Neural cell (in vitro differentiated cells): ENCODE results near the gene GPR173. TPM values are rescaled to one million over a fixed set of nuclear protein-coding genes. Genes with fewer than 3 reads are reported as not detected.

Experiments
- H2AFZ ChIP-seq: fragments of 200-600, 300-800 bp; sonication (generic), shearing (Covaris generic); 2 replicates; pipeline ENCODE4 v1.6.0; 2014; ENCODE audit warnings: low read depth, mild to moderate bottlenecking, antibody characterized with exemption, low read length, moderate library complexity
- H3F3A ChIP-seq: fragments of 200-600 bp; shearing (Covaris generic); 2 replicates; pipeline ENCODE4 v1.6.1; 2016; ENCODE audit warnings: mild to moderate bottlenecking, moderate library complexity, mixed read lengths, antibody characterized with exemption, low read length; ENCODE audit not compliant: insufficient read depth, poor library complexity, severe bottlenecking
- H3K27ac ChIP-seq: fragments of 200-600, 300-800 bp; sonication (generic), shearing (Covaris generic); 2 replicates; pipeline ENCODE4 v1.5.1; 2014; ENCODE audit warnings: mild to moderate bottlenecking, low read length, moderate library complexity
- H3K27me3 ChIP-seq: fragments of 300-800, 200-600 bp; sonication (generic), shearing (Covaris generic); 2 replicates; pipeline ENCODE4 v1.6.0; 2014; ENCODE audit warnings: mild to moderate bottlenecking, low read depth, low read length, moderate library complexity; ENCODE audit not compliant: insufficient read depth
- H3K36me3 ChIP-seq: fragments of 300-800, 200-600 bp; sonication (generic), shearing (Covaris generic); 2 replicates; pipeline ENCODE4 v1.5.1; 2014; ENCODE audit warnings: mild to moderate bottlenecking, antibody characterized with exemption, low read length, moderate library complexity; ENCODE audit not compliant: insufficient read depth
- H3K4me2 ChIP-seq: fragments of 300-800, 200-600 bp; sonication (generic), shearing (Covaris generic); 2 replicates; pipeline ENCODE4 v1.6.0; 2014; ENCODE audit warnings: mild to moderate bottlenecking, low read length
- H3K4me3 ChIP-seq: fragments of 300-800, 200-600 bp; sonication (generic), shearing (Covaris generic); 2 replicates; pipeline ENCODE4 v1.5.1; 2014; ENCODE audit warnings: mild to moderate bottlenecking, low read length, moderate library complexity
- H3K79me2 ChIP-seq: fragments of 200-600 bp; shearing (Covaris generic); replicated peaks from 2 replicates; pipeline ENCODE4 v1.6.0; 2014; ENCODE audit warnings: mild to moderate bottlenecking, low read length, moderate library complexity; ENCODE audit not compliant: insufficient read depth
- H3K9ac ChIP-seq: fragments of 300-800, 200-600 bp; sonication (generic), shearing (Covaris generic); 2 replicates; pipeline ENCODE4 v1.6.1; 2016; ENCODE audit warnings: mild to moderate bottlenecking, low read length, mixed read lengths
- H3K9me2 ChIP-seq: fragments of 200-600 bp; shearing (Covaris generic); 2 replicates; pipeline ENCODE4 v1.6.1; 2016; ENCODE audit warnings: mild to moderate bottlenecking, low read length, mixed read lengths; ENCODE audit not compliant: insufficient read depth
- H3K9me3 ChIP-seq: fragments of 200-600, 300-800 bp; sonication (generic), shearing (Covaris generic); 2 replicates; pipeline ENCODE4 v1.6.1; 2016; ENCODE audit warnings: mild to moderate bottlenecking, mixed run types, low read length, moderate library complexity, mixed read lengths
- H4K20me1 ChIP-seq: fragments of 200-600 bp; shearing (Covaris generic); 2 replicates; pipeline ENCODE4 v1.6.1; 2016; ENCODE audit warnings: mild to moderate bottlenecking, mixed run types; ENCODE audit not compliant: insufficient read depth
- CTCF ChIP-seq: fragments of 450-650 bp; IDR thresholded peaks from 2 replicates; pipeline ENCODE4 v1.5.1; 2014; ENCODE audit warnings: antibody characterized with exemption, mild to moderate bottlenecking, moderate library complexity; ENCODE audit not compliant: poor library complexity, severe bottlenecking
- EP300 ChIP-seq: fragments of 450-650 bp; conservative IDR thresholded peaks from 2 replicates; pipeline ENCODE4 v1.6.1; 2014; ENCODE audit warnings: antibody characterized with exemption, mild to moderate bottlenecking, moderate library complexity; ENCODE audit not compliant: poor library complexity, severe bottlenecking
- EZH2 ChIP-seq: fragments of 200-600, 300-800 bp; shearing (Covaris generic), sonication (generic); IDR thresholded peaks from 2 replicates; pipeline ENCODE4 v1.6.1; 2014; ENCODE audit warnings: antibody characterized with exemption, low read length, borderline replicate concordance, mild to moderate bottlenecking; ENCODE audit not compliant: insufficient read depth, poor library complexity, severe bottlenecking
- MXI1 ChIP-seq: fragments of 450-650 bp; conservative IDR thresholded peaks from 2 replicates; pipeline ENCODE4 v1.6.1; 2014; ENCODE audit warnings: antibody characterized with exemption, mild to moderate bottlenecking; ENCODE audit not compliant: poor library complexity, severe bottlenecking
- POLR2AphosphoS5 ChIP-seq: IDR thresholded peaks from 2 replicates; pipeline ENCODE4 v1.6.1; 2012
- RAD21 ChIP-seq: fragments of 450-650 bp; conservative IDR thresholded peaks from 2 replicates; pipeline ENCODE4 v1.6.1; 2014; ENCODE audit warnings: antibody characterized with exemption, mild to moderate bottlenecking, moderate library complexity
- REST ChIP-seq: IDR thresholded peaks from 2 replicates; pipeline ENCODE4 v1.6.1; 2012; ENCODE audit warnings: borderline replicate concordance
- SMC3 ChIP-seq: fragments of 450-650 bp; conservative IDR thresholded peaks from 2 replicates; pipeline ENCODE4 v1.6.1; 2014; ENCODE audit warnings: antibody characterized with exemption, mild to moderate bottlenecking, moderate library complexity; ENCODE audit not compliant: poor library complexity
- TAF1 ChIP-seq: IDR thresholded peaks from 2 replicates; pipeline ENCODE4 v1.6.1; 2012; ENCODE audit warnings: low read depth
- polyA plus RNA-seq: library from polyadenylated mRNA; depleted of rRNA; stranded (reverse); fragments of >200 nt; gene quantifications from 2 replicates; pipeline ENCODE4 v1.2.3, GENCODE V29; 2014

The GPR173 gene
- polyA plus RNA-seq, 1 donor from 2014 or later = 26.9 TPM

- H3K4me2 ChIP-seq = no peak overlapping the region
- H3K27ac ChIP-seq = no peak overlapping the region
- TF ChIP-seq REST (no peak), TAF1 (no peak), POLR2AphosphoS5 (no peak), SMC3 (no peak), RAD21 (no peak), MXI1 (no peak), EP300 (no peak), CTCF (no peak), EZH2 (no peak)
- H3F3A ChIP-seq = no peaks in the 10 kb centered on the region
- H3K27me3 ChIP-seq = no peaks in the 10 kb centered on the region
- no peak overlapping the region for H3K4me3 ChIP-seq
- H3K79me2 ChIP-seq = no peaks in the 10 kb centered on the region
- H3K9ac ChIP-seq = no peak overlapping the region
- no peak overlapping the region for H2AFZ ChIP-seq
- no peaks in the 10 kb centered on the region for H3K9me3 ChIP-seq
- no peaks in the 10 kb centered on the region for H3K9me2 ChIP-seq
- no peaks in the 10 kb centered on the region for H4K20me1 ChIP-seq
- H3K36me3 ChIP-seq = no peaks in the 10 kb centered on the region
Measured at GRCh38 chrX:53125506-53125905, 76.9 kb downstream of the GPR173 start.

DNA sequence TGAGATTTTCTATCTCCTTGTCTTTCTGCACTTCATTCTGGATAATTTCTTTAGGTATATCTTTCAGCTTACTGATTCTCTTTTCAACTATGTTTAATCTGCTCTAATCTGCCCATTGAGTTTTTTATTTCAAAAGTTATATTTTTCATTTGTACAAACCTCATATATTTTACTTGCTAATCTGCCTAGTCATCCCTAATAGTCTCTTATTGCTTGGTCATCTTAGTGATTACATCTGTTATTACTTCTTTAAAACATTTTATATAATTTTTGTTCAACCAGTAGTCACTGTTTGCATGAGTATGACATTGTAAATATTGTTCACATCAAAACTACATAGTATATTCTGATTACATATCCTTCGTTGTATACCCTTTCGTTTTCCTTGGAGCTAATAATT, 77.8 kb downstream of the GPR173 start:
- Histone ChIP-seq H3K79me2 (no peaks in the 10 kb centered on the region), H4K20me1 (no peaks in the 10 kb centered on the region), H3K9ac (no peak overlapping the region), H3F3A (no peaks in the 10 kb centered on the region), H3K4me3 (no peak overlapping the region), H3K36me3 (no peaks in the 10 kb centered on the region), H3K9me3 (no peaks in the 10 kb centered on the region), H3K4me2 (no peak overlapping the region), H3K27ac (no peak overlapping the region), H3K9me2 (no peaks in the 10 kb centered on the region), H3K27me3 (no peaks in the 10 kb centered on the region), H2AFZ (no peak overlapping the region)
- TF ChIP-seq EZH2 (no peak), REST (no peak), SMC3 (no peak), MXI1 (no peak), TAF1 (no peak), CTCF (no peak), EP300 (no peak), POLR2AphosphoS5 (no peak)
